ENCODE measurements around the gene FUT6. TPM values are rescaled to one million over a fixed set of nuclear protein-coding genes. Genes with fewer than 3 reads are reported as not detected.

Gene FUT6
- total RNA-seq, 1 donor from 2014 or later, result not detected

GRCh38 chr19:5790559-5791520, 48.7 kb downstream of the FUT6 start, which contains the start of gene DUS3L:
Gene DUS3L (minus strand): TSS chr19:5791163. CDS start chr19:5791141, 22 bp downstream.
- peak; percentile 89 for DNase-seq
- Mint-ChIP-seq H3K4me3 (peak within 1 kb of the TSS; percentile 97), H3K27ac (peak within 1 kb of the TSS; percentile 100), H3K9me3 (no peaks in the 10 kb centered on the region), H3K27me3 (peaks cover 3% of the 10 kb centered on the region), H3K36me3 (ENCODE audit: low read depth) (peaks cover 46% of the 10 kb centered on the region), H3K4me1 (peaks cover 15% of the 10 kb centered on the region)
- intact Hi-C loops (cut with micrococcal nuclease), result loop anchor here (1.0 to 5.0 kb wide), 11 partner anchors 13 to 1319 kb away; partner anchors contain the start of genes CATSPERD, FEM1A, GPR108 and HDGFL2
- peak; percentile 93 for ATAC-seq (ENCODE audit: low read depth)
- TF ChIP-seq CTCF (IDR thresholded peaks at IDR 0.05), result no peak
- ChIA-PET CTCF (interaction anchor here (2.3 kb wide), 1 partner anchor 13 kb away, joined by 10 read pairs; no protein-coding TSS in a partner anchor), POLR2A (interaction anchor here (0.7 to 2.9 kb wide), 8 partner anchors 9 to 168 kb away, joined by 4 to 15 read pairs (median 4); partner anchors contain the start of genes CATSPERD, LONP1, NRTN and SAFB)

GRCh38 chr19:5789886-5790558, 49.5 kb downstream of the FUT6 start:
- DNase-seq, result no peak
- no peak for TF ChIP-seq CTCF (IDR thresholded peaks at IDR 0.05)
- intact Hi-C loops (cut with micrococcal nuclease), result loop anchor here (1.0 to 5.0 kb wide), 8 partner anchors 38 to 1318 kb away; partner anchors contain the start of genes CATSPERD, FEM1A, GPR108 and HDGFL2
- peak overlapping the region; percentile 100 for H3K27ac Mint-ChIP-seq
- peak overlapping the region; percentile 97 for H3K4me3 Mint-ChIP-seq
- no peaks in the 10 kb centered on the region for H3K9me3 Mint-ChIP-seq
- CTCF ChIA-PET, result interaction anchor here (2.3 kb wide), 1 partner anchor 14 kb away, joined by 10 read pairs; no protein-coding TSS in a partner anchor
- peaks cover 3% of the 10 kb centered on the region for H3K27me3 Mint-ChIP-seq
- ATAC-seq (ENCODE audit: low read depth), result no peak
- peaks cover 49% of the 10 kb centered on the region for H3K36me3 Mint-ChIP-seq (ENCODE audit: low read depth)
- POLR2A ChIA-PET, result interaction anchor here (1.2 to 2.9 kb wide), 6 partner anchors 14 to 167 kb away, joined by 4 to 15 read pairs (median 8); partner anchors contain the start of genes CATSPERD, LONP1, NRTN and SAFB
- peaks cover 15% of the 10 kb centered on the region for H3K4me1 Mint-ChIP-seq

- Mint-ChIP-seq H3K4me1 (peaks cover 15% of the 10 kb centered on the region), H3K4me3 (no peak overlapping the region), H3K36me3 (ENCODE audit: low read depth) (peaks cover 52% of the 10 kb centered on the region), H3K9me3 (no peaks in the 10 kb centered on the region), H3K27ac (no peak overlapping the region), H3K27me3 (peaks cover 3% of the 10 kb centered on the region)
- intact Hi-C loops (cut with micrococcal nuclease), result no loop called here
- no peak for TF ChIP-seq CTCF (IDR thresholded peaks at IDR 0.05)
- CTCF ChIA-PET, result interaction anchor here (2.3 kb wide), 1 partner anchor 15 kb away, joined by 10 read pairs; no protein-coding TSS in a partner anchor
- POLR2A ChIA-PET, result interaction anchor here (1.5 to 2.9 kb wide), 3 partner anchors 39 to 166 kb away, joined by 4 to 15 read pairs (median 5); partner anchors contain the start of genes SAFB, SAFB2 and VMAC
- ATAC-seq (ENCODE audit: low read depth), result no peak
- no peak for DNase-seq
These were observed 50.1 kb downstream of the FUT6 start for GRCh38 chr19:5789351-5789761.

- Mint-ChIP-seq H3K36me3 (ENCODE audit: low read depth) (peaks cover 58% of the 10 kb centered on the region), H3K27me3 (peaks cover 3% of the 10 kb centered on the region), H3K4me3 (no peak overlapping the region), H3K9me3 (no peaks in the 10 kb centered on the region), H3K27ac (no peak overlapping the region), H3K4me1 (peaks cover 15% of the 10 kb centered on the region)
- TF ChIP-seq CTCF (IDR thresholded peaks at IDR 0.05), result no peak
- intact Hi-C loops (cut with micrococcal nuclease), result no loop called here
- POLR2A ChIA-PET, result interaction anchor here (0.6 to 1.0 kb wide), 2 partner anchors 10 to 166 kb away, joined by 3 to 13 read pairs; partner anchors contain the start of gene SAFB2
- DNase-seq, result no peak
- ATAC-seq (ENCODE audit: low read depth), result no peak
- CTCF ChIA-PET, result no interaction called here
These were observed 51.1 kb downstream of the FUT6 start for GRCh38 chr19:5788422-5788821.
